ENCODE measurements around the gene VTI1B.
A peak's percentile ranks its signal among the peaks of the same experiment; 100 is the strongest.

Gene VTI1B

GRCh38 chr14:67619446-67620216, 54.8 kb downstream of the VTI1B start, which contains the start of gene ARG2:
Gene ARG2 (plus strand): TSS chr14:67619920. CDS start chr14:67619978, 58 bp downstream.
- H3F3A ChIP-seq (ENCODE audit: control insufficient read depth, insufficient read depth) = peaks cover 2% of the 10 kb centered on the region; the same call in 1 of the 2 replicates
- peaks cover 20% of the 10 kb centered on the region for H3K27me3 ChIP-seq (ENCODE audit: control insufficient read depth, low read length)
- no peaks in the 10 kb centered on the region for H3K9me3 ChIP-seq (ENCODE audit: control insufficient read depth, insufficient read depth, low read length)
- TF ChIP-seq EZH2phosphoT487 (IDR thresholded peaks at IDR 0.05; ENCODE audit: borderline replicate concordance, low read length) = no peak
- no peak for TF ChIP-seq CTCF (IDR thresholded peaks at IDR 0.05; ENCODE audit: low read depth, low read length, poor library complexity, severe bottlenecking)
- peaks cover 24% of the 10 kb centered on the region for H3K4me1 ChIP-seq (ENCODE audit: control insufficient read depth, low read length)
- H3K9me2 ChIP-seq (replicated peaks; ENCODE audit: control insufficient read depth, low read length) = no peaks in the 10 kb centered on the region
- no peaks in the 10 kb centered on the region for H3K36me3 ChIP-seq (ENCODE audit: control insufficient read depth, low read length)
- no peaks in the 10 kb centered on the region for H4K20me1 ChIP-seq (ENCODE audit: control insufficient read depth, insufficient read depth, low read depth, low read length)
- peak within 1 kb of the TSS; percentile 77 for H3K4me3 ChIP-seq (ENCODE audit: low read length)
- H3K27ac ChIP-seq (ENCODE audit: low read depth, low read length) = no peak within 1 kb of the TSS
- H3K79me2 ChIP-seq (ENCODE audit: control insufficient read depth, low read length) = no peaks in the 10 kb centered on the region
- peak within 1 kb of the TSS; percentile 83 for H3K4me2 ChIP-seq (ENCODE audit: low read length)

GRCh38 chr14:67618617-67619063, 55.8 kb downstream of the VTI1B start:
- H3K4me1 ChIP-seq (ENCODE audit: control insufficient read depth, low read length) = peaks cover 24% of the 10 kb centered on the region
- TF ChIP-seq EZH2phosphoT487 (IDR thresholded peaks at IDR 0.05; ENCODE audit: borderline replicate concordance, low read length) (no peak), CTCF (IDR thresholded peaks at IDR 0.05; ENCODE audit: low read depth, low read length, poor library complexity, severe bottlenecking) (peak; percentile 70)
- no peaks in the 10 kb centered on the region for H3K36me3 ChIP-seq (ENCODE audit: control insufficient read depth, low read length)
- H3K9me2 ChIP-seq (replicated peaks; ENCODE audit: control insufficient read depth, low read length) = no peaks in the 10 kb centered on the region
- H3K4me3 ChIP-seq (ENCODE audit: low read length) = peak overlapping the region; percentile 77
- no peak overlapping the region for H3K27ac ChIP-seq (ENCODE audit: low read depth, low read length)
- no peaks in the 10 kb centered on the region for H3K79me2 ChIP-seq (ENCODE audit: control insufficient read depth, low read length)
- H3K9me3 ChIP-seq (ENCODE audit: control insufficient read depth, insufficient read depth, low read length) = no peaks in the 10 kb centered on the region
- H3K27me3 ChIP-seq (ENCODE audit: control insufficient read depth, low read length) = peaks cover 23% of the 10 kb centered on the region
- H3F3A ChIP-seq (ENCODE audit: control insufficient read depth, insufficient read depth) = peaks cover 2% of the 10 kb centered on the region; the same call in 1 of the 2 replicates
- no peaks in the 10 kb centered on the region for H4K20me1 ChIP-seq (ENCODE audit: control insufficient read depth, insufficient read depth, low read depth, low read length)
- H3K4me2 ChIP-seq (ENCODE audit: low read length) = peak overlapping the region; percentile 83

GRCh38 chr14:67610491-67610890, 63.9 kb downstream of the VTI1B start:
- Histone ChIP-seq H3K4me3 (ENCODE audit: low read length) (no peak overlapping the region), H3K4me1 (ENCODE audit: control insufficient read depth, low read length) (no peaks in the 10 kb centered on the region), H4K20me1 (ENCODE audit: control insufficient read depth, insufficient read depth, low read depth, low read length) (no peaks in the 10 kb centered on the region), H3K9me3 (ENCODE audit: control insufficient read depth, insufficient read depth, low read length) (no peaks in the 10 kb centered on the region), H3K27ac (ENCODE audit: low read depth, low read length) (no peak overlapping the region), H3K27me3 (ENCODE audit: control insufficient read depth, low read length) (peaks cover 8% of the 10 kb centered on the region), H3K79me2 (ENCODE audit: control insufficient read depth, low read length) (no peaks in the 10 kb centered on the region), H3K36me3 (ENCODE audit: control insufficient read depth, low read length) (no peaks in the 10 kb centered on the region), H3F3A (ENCODE audit: control insufficient read depth, insufficient read depth) (no peaks in the 10 kb centered on the region), H3K9me2 (replicated peaks; ENCODE audit: control insufficient read depth, low read length) (no peaks in the 10 kb centered on the region), H3K4me2 (ENCODE audit: low read length) (no peak overlapping the region)
- TF ChIP-seq EZH2phosphoT487 (IDR thresholded peaks at IDR 0.05; ENCODE audit: borderline replicate concordance, low read length) (no peak), CTCF (IDR thresholded peaks at IDR 0.05; ENCODE audit: low read depth, low read length, poor library complexity, severe bottlenecking) (no peak)

All from DOHH2 (cell line).